Gastrocnemius medialis (tissue), 4 donors: ENCODE measurements around the gene GLOD4. TPM values are rescaled to one million over a fixed set of nuclear protein-coding genes. Genes with fewer than 3 reads are reported as not detected.
"Not testable (repeated sequence)": the region's sequence is repeated elsewhere in the genome, so short reads cannot be mapped to it uniquely, and the experiment has no call there.

Experiments used
- ATAC-seq, 2 donors: fragments of 150-250 bp; one replicate each; pipeline ENCODE4 v1.9.1; 2016
- DNase-seq, 2 donors: peaks; one replicate each; pipeline ENCODE4 v3.0.0-alpha.2; 2019
- H3K27ac ChIP-seq, 4 donors: fragments of 200-600 bp; sonication (generic); 1 replicate in 1 of 4; 2 replicates in 3 of 4; pipeline ENCODE4 v1.5.1; 2016 to 2018; ENCODE audit warnings: mild to moderate bottlenecking in 2 of 4, moderate library complexity in 1 of 4
- H3K27me3 ChIP-seq, 3 donors: fragments of 200-600 bp; sonication (generic) in 2 of 3; 1 replicate in 1 of 3; 2 replicates in 2 of 3; pipeline versions ENCODE4 v1.5.1 to v1.6.0; 2016 to 2019; ENCODE audit warnings: mild to moderate bottlenecking in 1 of 3, moderate library complexity in 1 of 3
- H3K36me3 ChIP-seq, 2 donors: fragments of 200-600 bp; sonication (generic) in 1 of 2; one replicate each; pipeline ENCODE4 v1.5.1; 2017 to 2018
- H3K4me1 ChIP-seq, 2 donors: fragments of 200-600 bp; sonication (generic) in 1 of 2; one replicate each; pipeline ENCODE4 v1.5.1; 2016 to 2017; ENCODE audit warnings: mild to moderate bottlenecking in 2 of 2
- H3K4me3 ChIP-seq, 4 donors: fragments of 200-600 bp; sonication (generic) in 3 of 4; 1 replicate in 1 of 4; 2 replicates in 3 of 4; pipeline ENCODE4 v1.5.1; 2016 to 2019; ENCODE audit warnings: mild to moderate bottlenecking in 2 of 4
- H3K9me3 ChIP-seq, 3 donors: fragments of 200-600 bp; sonication (generic) in 2 of 3; 1 replicate in 1 of 3; 2 replicates in 2 of 3; pipeline ENCODE4 v1.5.1; 2016 to 2019
- POLR2A ChIP-seq, 2 donors: fragments of 450-650 bp; IDR thresholded peaks; one replicate each; pipeline ENCODE4 v1.6.1; 2017; ENCODE audit warnings: antibody characterized with exemption in 2 of 2, mild to moderate bottlenecking in 2 of 2, moderate library complexity in 2 of 2
- in situ Hi-C, 4 donors: fragments of 200-750 bp; cut with MboI; loops; one replicate each; pipeline versions ENCODE4 v1.15.0 to v1.8.0; 2017; ENCODE audit warnings: low sequenced_read_pairs in 4 of 4
- intact Hi-C: fragments of 100-400 bp; cut with DNase I; formaldehyde crosslinking; loops from one replicate; pipeline ENCODE4 v1.15.1; 2023; ENCODE audit warnings: low total_unique reads
- total RNA-seq, 4 donors: library from RNA; depleted of rRNA; stranded (reverse); fragments of >200 nt; gene quantifications; one replicate each; pipeline versions ENCODE4 v1.1.0 to v1.2.3, GENCODE V29; 2016
- TF ChIP-seq, protein P1 (sequence below), 5 experiments: fragments of 450-650 bp in 3 of 5; fragments of 200-600 bp in 2 of 5; sonication (generic) in 2 of 5; IDR thresholded peaks in 4 of 5; conservative IDR thresholded peaks in 1 of 5; 1 replicate in 4 of 5; 2 replicates in 1 of 5; pipeline ENCODE4 v1.5.1; 2016 to 2019; ENCODE audit warnings: antibody characterized with exemption in 5 of 5, mild to moderate bottlenecking in 3 of 5, moderate library complexity in 3 of 5

Gene GLOD4, protein sequence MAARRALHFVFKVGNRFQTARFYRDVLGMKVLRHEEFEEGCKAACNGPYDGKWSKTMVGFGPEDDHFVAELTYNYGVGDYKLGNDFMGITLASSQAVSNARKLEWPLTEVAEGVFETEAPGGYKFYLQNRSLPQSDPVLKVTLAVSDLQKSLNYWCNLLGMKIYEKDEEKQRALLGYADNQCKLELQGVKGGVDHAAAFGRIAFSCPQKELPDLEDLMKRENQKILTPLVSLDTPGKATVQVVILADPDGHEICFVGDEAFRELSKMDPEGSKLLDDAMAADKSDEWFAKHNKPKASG
- total RNA-seq: 10 to 100 TPM; 17.6 to 38.1 (median 22.8) TPM

DNA sequence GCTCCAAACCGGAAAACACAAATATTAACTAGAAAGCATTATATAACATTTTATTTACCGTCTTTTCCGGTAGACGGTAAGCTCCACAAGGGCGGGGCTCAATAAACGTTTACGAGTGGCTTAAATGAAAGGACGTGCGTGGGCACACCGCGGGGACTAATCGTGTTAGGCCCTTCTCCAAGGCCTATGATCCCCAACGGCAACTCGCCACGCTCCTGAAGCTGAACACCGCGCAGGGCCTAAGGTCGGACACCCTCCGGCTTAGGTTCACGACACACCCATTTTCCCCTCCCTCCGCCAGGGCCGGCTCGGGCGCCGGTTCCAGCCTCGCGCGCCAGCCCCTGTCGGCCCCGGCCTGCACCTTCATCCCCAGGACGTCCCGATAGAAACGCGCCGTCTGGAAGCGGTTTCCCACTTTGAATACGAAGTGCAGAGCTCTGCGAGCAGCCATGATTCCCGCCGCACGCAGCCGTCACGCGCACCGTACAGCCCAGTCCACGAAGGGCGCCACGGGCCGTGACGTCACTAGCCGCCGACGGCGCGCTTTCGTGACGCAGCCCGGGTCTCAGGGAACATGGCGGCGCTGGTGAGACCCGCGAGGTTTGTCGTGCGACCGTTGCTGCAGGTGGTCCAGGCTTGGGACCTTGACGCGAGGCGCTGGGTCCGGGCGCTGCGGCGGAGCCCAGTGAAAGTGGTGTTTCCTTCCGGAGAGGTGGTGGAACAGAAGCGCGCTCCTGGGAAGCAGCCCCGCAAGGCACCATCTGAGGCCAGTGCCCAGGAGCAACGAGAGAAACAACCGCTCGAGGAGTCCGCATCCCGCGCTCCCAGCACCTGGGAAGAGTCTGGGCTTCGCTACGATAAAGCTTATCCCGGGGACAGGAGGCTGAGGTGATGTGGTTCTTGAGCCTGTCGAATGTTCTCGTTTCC is at the start of gene GLOD4, which contains the start of gene MRM3:
Gene GLOD4 (minus strand): TSS at position 476 of the 927 bp plus-strand sequence. CDS start 25 bp downstream, at position 451.
Gene MRM3 (plus strand): TSS at position 549 of the 927 bp plus-strand sequence. CDS start 26 bp downstream, at position 575.
- TF ChIP-seq, protein P1, sequence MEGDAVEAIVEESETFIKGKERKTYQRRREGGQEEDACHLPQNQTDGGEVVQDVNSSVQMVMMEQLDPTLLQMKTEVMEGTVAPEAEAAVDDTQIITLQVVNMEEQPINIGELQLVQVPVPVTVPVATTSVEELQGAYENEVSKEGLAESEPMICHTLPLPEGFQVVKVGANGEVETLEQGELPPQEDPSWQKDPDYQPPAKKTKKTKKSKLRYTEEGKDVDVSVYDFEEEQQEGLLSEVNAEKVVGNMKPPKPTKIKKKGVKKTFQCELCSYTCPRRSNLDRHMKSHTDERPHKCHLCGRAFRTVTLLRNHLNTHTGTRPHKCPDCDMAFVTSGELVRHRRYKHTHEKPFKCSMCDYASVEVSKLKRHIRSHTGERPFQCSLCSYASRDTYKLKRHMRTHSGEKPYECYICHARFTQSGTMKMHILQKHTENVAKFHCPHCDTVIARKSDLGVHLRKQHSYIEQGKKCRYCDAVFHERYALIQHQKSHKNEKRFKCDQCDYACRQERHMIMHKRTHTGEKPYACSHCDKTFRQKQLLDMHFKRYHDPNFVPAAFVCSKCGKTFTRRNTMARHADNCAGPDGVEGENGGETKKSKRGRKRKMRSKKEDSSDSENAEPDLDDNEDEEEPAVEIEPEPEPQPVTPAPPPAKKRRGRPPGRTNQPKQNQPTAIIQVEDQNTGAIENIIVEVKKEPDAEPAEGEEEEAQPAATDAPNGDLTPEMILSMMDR (IDR thresholded peaks at IDR 0.05 in 4 of 5, conservative IDR thresholded peaks at IDR 0.05 in 1 of 5): peak in 4 of 5 experiments; percentile 12 to 64 (median 44)
- peak; percentile 65 to 76 for TF ChIP-seq POLR2A (IDR thresholded peaks at IDR 0.05)
- peak within 1 kb of the TSS; percentile 89 to 98 (median 96) for H3K4me3 ChIP-seq
- peak; percentile 95 for ATAC-seq
- H3K27ac ChIP-seq: peak within 1 kb of the TSS; percentile 93 to 95 (median 94)
- H3K4me1 ChIP-seq: peaks cover 23 to 24% of the 10 kb centered on the region in 2 donors
- DNase-seq: peak; percentile 79 to 90
- peaks cover 0 to 38% of the 10 kb centered on the region in 2 donors for H3K36me3 ChIP-seq
- no peaks in the 10 kb centered on the region for H3K27me3 ChIP-seq
- no peaks in the 10 kb centered on the region for H3K9me3 ChIP-seq
- in situ Hi-C loops: no loop called here
- intact Hi-C loops: loop anchor here (1.0 kb wide), 1 partner anchor 30 kb away; the partner anchor contains the start of gene GEMIN4

DNA sequence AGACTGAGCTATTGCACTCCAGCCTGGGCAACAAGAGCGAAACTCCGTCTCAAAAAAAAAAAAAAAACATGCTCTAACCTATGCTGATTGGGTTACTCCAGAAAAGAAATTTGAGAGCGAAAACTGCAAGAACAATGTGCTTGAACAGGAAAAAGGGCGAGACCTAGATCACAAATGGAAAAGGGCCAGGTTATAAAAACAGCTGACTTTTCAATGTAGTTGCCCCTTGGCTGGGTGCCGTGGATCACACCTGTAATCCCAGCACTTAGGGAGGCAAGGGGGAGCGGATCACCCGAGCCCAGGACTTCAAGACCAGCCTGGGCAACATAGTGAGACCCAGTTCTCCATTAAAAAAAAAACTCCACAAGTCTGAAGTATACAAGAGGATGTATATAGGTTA is 48.9 kb upstream of the GLOD4 start:
- Histone ChIP-seq H3K36me3 (no peaks in the 10 kb centered on the region), H3K4me1 (peaks cover 16 to 34% of the 10 kb centered on the region in 2 donors), H3K27me3 (no peaks in the 10 kb centered on the region), H3K4me3 (no peak overlapping the region), H3K9me3 (no peaks in the 10 kb centered on the region), H3K27ac (peak overlapping the region in 3 of 4 donors; percentile 47 to 71 (median 52))
- ATAC-seq (no peak), DNase-seq (no peak)
- in situ Hi-C loops: no loop called here
- TF ChIP-seq POLR2A (IDR thresholded peaks at IDR 0.05): no peak
- TF ChIP-seq, protein P1 (IDR thresholded peaks at IDR 0.05 in 4 of 5, conservative IDR thresholded peaks at IDR 0.05 in 1 of 5): no peak
- intact Hi-C loops: no loop called here

DNA sequence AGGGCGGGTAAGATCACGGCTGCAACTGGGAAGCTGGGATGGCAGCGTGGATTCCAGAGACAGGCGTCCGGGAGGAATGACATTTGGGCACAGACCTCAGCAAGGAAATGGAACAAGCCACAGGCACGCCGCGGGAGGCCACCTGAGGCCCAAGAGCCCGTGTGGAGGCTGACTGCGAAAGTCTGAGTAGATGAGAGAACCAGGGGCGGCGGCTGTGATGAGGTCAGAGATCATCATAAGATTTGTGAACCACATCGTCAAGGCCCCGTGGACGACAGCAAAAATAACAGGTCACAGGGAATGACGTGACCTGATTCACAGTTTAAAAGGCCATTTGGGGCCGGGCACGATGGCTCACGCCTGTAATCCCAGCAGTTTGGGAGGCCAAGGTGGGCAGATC is 48.3 kb upstream of the GLOD4 start:
- in situ Hi-C loops (no loop called here), intact Hi-C loops (no loop called here)
- ATAC-seq (peak; percentile 16 to 22), DNase-seq (no peak)
- Histone ChIP-seq H3K36me3 (peaks cover 0 to 6% of the 10 kb centered on the region in 2 donors), H3K9me3 (no peaks in the 10 kb centered on the region), H3K4me1 (peaks cover 14 to 31% of the 10 kb centered on the region in 2 donors), H3K27ac (peak overlapping the region; percentile 47 to 71 (median 56)), H3K4me3 (no peak overlapping the region), H3K27me3 (no peaks in the 10 kb centered on the region)
- TF ChIP-seq, protein P1 (IDR thresholded peaks at IDR 0.05 in 4 of 5, conservative IDR thresholded peaks at IDR 0.05 in 1 of 5): no peak
- no peak for TF ChIP-seq POLR2A (IDR thresholded peaks at IDR 0.05)

DNA sequence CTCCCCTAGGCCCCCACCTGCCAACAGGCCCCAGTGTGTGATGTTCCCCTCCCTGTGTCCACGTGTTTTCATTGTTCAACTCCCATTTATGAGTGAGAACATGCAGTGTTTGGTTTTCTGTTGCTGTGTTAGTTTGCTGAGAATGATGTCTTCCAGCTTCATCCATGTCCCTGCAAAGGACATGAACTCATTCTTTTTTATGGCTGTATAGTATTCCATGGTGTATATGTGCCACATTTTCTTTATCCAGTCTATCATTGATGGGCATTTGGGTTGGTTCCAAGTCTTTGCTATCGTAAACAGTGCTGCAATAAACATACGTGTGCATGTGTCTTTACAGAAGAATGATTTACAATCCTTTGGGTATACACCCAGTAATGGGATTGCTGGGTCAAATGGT is 47.5 kb upstream of the GLOD4 start:
- Histone ChIP-seq H3K4me1 (peaks cover 6 to 28% of the 10 kb centered on the region in 2 donors), H3K27ac (peak overlapping the region in 3 of 4 donors; percentile 47 to 71 (median 52))
- DNase-seq, ATAC-seq, H3K9me3 ChIP-seq, H3K36me3 ChIP-seq, H3K27me3 ChIP-seq, in situ Hi-C loops, H3K4me3 ChIP-seq, intact Hi-C loops: not testable (repeated sequence)
